ENCODE results near the gene LNX1. TPM values are rescaled to one million over a fixed set of nuclear protein-coding genes. Genes with fewer than 3 reads are reported as not detected.
A peak's percentile ranks its signal among the peaks of the same experiment; 100 is the strongest.

LNX1 gene
- total and polyA plus RNA-seq, 2 of the 8 experiments (the other 6 are each of a cell fraction or from before 2014, with no cell fraction given), result 2.7 to 3.8 TPM

- Histone ChIP-seq H2BK12ac (ENCODE audit: low read depth, low read length) (peak overlapping the region; percentile 76), H4K8ac (ENCODE audit: extremely low read depth, insufficient read depth, low read length) (0 out of 2 replicates have a peak overlapping the region, but pooled peaks have one; percentile 57), H4K20me1 (replicated peaks in 1 of 2; ENCODE audit: control insufficient read depth in 1 of 2, insufficient read depth in 2 of 2, low read length in 2 of 2) (no peaks in the 10 kb centered on the region), H3K4me2 (ENCODE audit: insufficient read depth in 1 of 2, low read depth in 2 of 2, low read length in 2 of 2) (peak overlapping the region; percentile 53 to 80), H2BK20ac (ENCODE audit: low read length) (peak overlapping the region; percentile 84), H3K79me1 (ENCODE audit: low read depth, low read length) (no peaks in the 10 kb centered on the region), H3K9me3 (ENCODE audit: insufficient read depth in 2 of 2, low read depth in 1 of 2, low read length in 1 of 2) (no peaks in the 10 kb centered on the region), H4K5ac (ENCODE audit: insufficient read length, low read depth, low read length) (peak overlapping the region; percentile 69), H3K27ac (ENCODE audit: low read depth, low read length) (peak overlapping the region; percentile 65), H3K56ac (replicated peaks; ENCODE audit: insufficient read length, low read depth, low read length) (peak overlapping the region; percentile 1), H2BK5ac (ENCODE audit: low read depth, low read length) (peak overlapping the region; percentile 93), H2AFZ (ENCODE audit: low read length) (peak overlapping the region; percentile 47; the same call in 1 of the 2 replicates), H3K4me1 (replicated peaks in 1 of 4; ENCODE audit: control insufficient read depth in 3 of 4, insufficient read depth in 4 of 4, low read length in 3 of 4) (peaks cover 2 to 27% (median 23%) of the 10 kb centered on the region in 4 experiments; a peak in 5 of 7 replicates), H3K36me3 (ENCODE audit: control insufficient read depth in 2 of 4, insufficient read depth in 4 of 4, low read length in 3 of 4) (peaks cover 0 to 5% (median 0%) of the 10 kb centered on the region in 4 experiments; a peak in 3 of 8 replicates), H2BK120ac (replicated peaks; ENCODE audit: low read depth, low read length) (peak overlapping the region; percentile 7), H3K4ac (replicated peaks; ENCODE audit: insufficient read length, low read depth, low read length) (peak overlapping the region; percentile 70), H3K4me3 (ENCODE audit: extremely low read depth in 1 of 4, insufficient read depth in 2 of 4, low read depth in 3 of 4, low read length in 4 of 4) (peak overlapping the region in 3 of 4 experiments; percentile 10 to 37 (median 23); a peak in 5 of 8 replicates), H2AK5ac (ENCODE audit: low read depth, low read length) (no peak overlapping the region), H3K79me2 (ENCODE audit: control insufficient read depth in 1 of 2, insufficient read depth in 2 of 2, low read length in 2 of 2) (no peaks in the 10 kb centered on the region), H3K23ac (ENCODE audit: insufficient read length) (no peak overlapping the region), H3K18ac (ENCODE audit: extremely low read depth, low read length) (peak overlapping the region; percentile 86; the same call in 1 of the 2 replicates), H3K14ac (ENCODE audit: insufficient read length) (peak overlapping the region; percentile 67), H4K91ac (replicated peaks; ENCODE audit: insufficient read length, low read length) (peak overlapping the region; percentile 97), H3K23me2 (ENCODE audit: low read depth, low read length) (no peaks in the 10 kb centered on the region), H2BK15ac (ENCODE audit: low read length) (no peak overlapping the region), H3K9ac (replicated peaks in 1 of 4; ENCODE audit: extremely low read depth in 1 of 4, low read depth in 3 of 4, low read length in 3 of 4) (peak overlapping the region in 1 of 4 experiments; percentile 23; a peak in 1 of 7 replicates), H3K27me3 (replicated peaks in 1 of 4; ENCODE audit: control insufficient read depth in 3 of 4, extremely low read depth in 1 of 4, insufficient read depth in 3 of 4, low read length in 3 of 4) (no peaks in the 10 kb centered on the region)
- TF ChIP-seq BACH1 (IDR thresholded peaks at IDR 0.05; ENCODE audit: low read length) (no peak), ATF3 (IDR thresholded peaks at IDR 0.05; ENCODE audit: insufficient read depth, low read depth, low read length) (no peak), RBBP5 (IDR thresholded peaks at IDR 0.05; ENCODE audit: borderline replicate concordance, low read depth, low read length) (peak; percentile 72; the same call in 1 of the 2 replicates)
- CTCF ChIA-PET (ENCODE audit: partially characterized antibody), result interaction anchor here (0.6 to 6.4 kb wide), 9 partner anchors 12 to 532 kb away, joined by 3 to 42 read pairs (median 3); no protein-coding TSS in a partner anchor
- POLR2A ChIA-PET (ENCODE audit: partially characterized antibody), result interaction anchor here (1.1 to 1.4 kb wide), 3 partner anchors 10 to 26 kb away, joined by 3 to 6 read pairs (median 4); no protein-coding TSS in a partner anchor
- no peak for FAIRE-seq
- WGBS, 2 experiments (ENCODE audit: extremely low coverage in 1 of 2, insufficient coverage in 1 of 2, insufficient read length in 1 of 2, insufficient replicate concordance in 2 of 2, low coverage in 1 of 2, low lambda C conversion rate in 2 of 2, missing lambda C conversion rate in 1 of 2), result 77% methylated on average over 10 of the region's 10 CpGs; no CpG with 5 or more reads in 1 of the 2 experiments
- DNase-seq (ENCODE audit: low read depth in 1 of 2, low spot score in 2 of 2), result no peak
Observed at GRCh38 chr4:53476232-53477037, 114.9 kb downstream of the LNX1 start.

Data from H1 (cell line).